GM08714 (cell line): ENCODE measurements around the gene TMEM117.
"Not testable (repeated sequence)": the region's sequence is repeated elsewhere in the genome, so short reads cannot be mapped to it uniquely, and the experiment has no call there.

Experiments
- H3K4me3 ChIP-seq: fragments of 200-500 bp; sonication (Bioruptor generic); 2 replicates; pipeline ENCODE4 v1.5.1; 2014; ENCODE audit warnings: mild to moderate bottlenecking, low read length, inconsistent platforms
- ZNF274 ChIP-seq: IDR thresholded peaks from 2 replicates; pipeline ENCODE4 v1.6.1; 2012; ENCODE audit warnings: mild to moderate bottlenecking, low read depth, low read length

TMEM117 gene

GRCh38 chr12:44155358-44155757 lies 319.5 kb downstream of the TMEM117 start:
- TF ChIP-seq ZNF274: no peak
- H3K4me3 ChIP-seq: no peak overlapping the region

- H3K4me3 ChIP-seq: no peak overlapping the region
- TF ChIP-seq ZNF274: no peak
Observed at GRCh38 chr12:44157359-44157758, 321.5 kb downstream of the TMEM117 start.

GRCh38 chr12:44158746-44159145 lies 322.9 kb downstream of the TMEM117 start:
- TF ChIP-seq ZNF274: no peak
- H3K4me3 ChIP-seq: no peak overlapping the region

DNA sequence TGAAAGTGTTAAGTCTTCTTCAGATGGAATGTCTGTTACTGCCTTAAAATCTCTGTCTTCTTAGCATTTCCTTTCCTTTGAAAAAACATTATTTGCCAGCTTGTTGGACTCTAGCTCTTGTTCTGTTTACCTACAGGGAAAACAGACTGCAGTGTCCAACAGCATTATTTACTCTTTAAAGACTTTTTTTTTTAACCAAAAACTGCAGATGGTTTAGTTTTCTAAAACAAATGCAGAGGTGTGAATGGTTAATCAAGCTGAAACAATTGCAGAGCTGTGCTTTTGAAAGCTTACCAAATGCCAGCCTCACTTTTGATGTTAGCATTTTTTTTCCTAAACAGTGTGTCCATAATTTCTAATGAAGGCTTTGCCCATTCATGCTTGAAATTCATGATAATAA lies 323.3 kb downstream of the TMEM117 start:
- TF ChIP-seq ZNF274: no peak
- H3K4me3 ChIP-seq: no peak overlapping the region

DNA sequence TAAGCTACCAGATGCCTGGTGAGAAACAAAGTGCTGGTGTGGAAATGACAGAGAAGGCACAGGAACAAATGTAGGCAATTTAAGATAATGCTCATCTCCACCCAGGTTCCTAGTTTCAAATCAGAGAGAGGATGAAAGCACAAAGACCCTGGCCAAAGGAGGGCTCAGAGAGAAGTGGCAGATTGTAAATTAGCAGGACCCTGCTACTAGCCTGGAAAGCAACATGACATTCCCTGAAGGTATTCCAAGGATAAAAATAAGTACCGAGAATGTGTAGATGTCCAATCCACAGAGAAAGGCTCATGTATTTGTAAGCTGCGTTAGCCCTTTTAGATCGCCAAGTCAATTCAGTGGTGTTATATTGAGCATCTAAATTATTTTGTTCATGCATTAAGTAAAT lies 324.0 kb downstream of the TMEM117 start:
- no peak for TF ChIP-seq ZNF274
- no peak overlapping the region for H3K4me3 ChIP-seq

DNA sequence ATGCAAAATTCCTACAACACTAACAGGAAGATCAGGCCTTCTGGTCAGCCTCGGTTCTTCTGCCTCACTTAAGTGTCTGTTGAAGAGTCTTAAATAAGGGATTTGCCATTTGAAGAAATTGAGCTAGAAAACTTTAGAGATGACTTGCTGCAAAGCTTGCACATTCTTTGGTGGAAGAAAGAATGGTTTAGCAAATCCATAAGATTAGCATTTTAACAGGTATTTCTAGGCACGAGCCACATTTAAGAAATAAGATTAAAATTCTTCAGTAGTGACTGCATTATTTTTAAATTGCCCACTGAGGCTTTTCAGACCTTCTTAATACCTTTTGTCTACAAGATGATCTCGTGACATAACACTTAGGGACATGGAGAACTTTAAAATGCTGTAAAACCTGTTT lies 327.1 kb downstream of the TMEM117 start:
- H3K4me3 ChIP-seq: no peak overlapping the region
- no peak for TF ChIP-seq ZNF274

GRCh38 chr12:44174053-44174452 lies 338.2 kb downstream of the TMEM117 start:
- H3K4me3 ChIP-seq: no peak overlapping the region
- no peak for TF ChIP-seq ZNF274

- H3K4me3 ChIP-seq: no peak overlapping the region
Observed at GRCh38 chr12:44184499-44185206, 348.8 kb downstream of the TMEM117 start.

DNA sequence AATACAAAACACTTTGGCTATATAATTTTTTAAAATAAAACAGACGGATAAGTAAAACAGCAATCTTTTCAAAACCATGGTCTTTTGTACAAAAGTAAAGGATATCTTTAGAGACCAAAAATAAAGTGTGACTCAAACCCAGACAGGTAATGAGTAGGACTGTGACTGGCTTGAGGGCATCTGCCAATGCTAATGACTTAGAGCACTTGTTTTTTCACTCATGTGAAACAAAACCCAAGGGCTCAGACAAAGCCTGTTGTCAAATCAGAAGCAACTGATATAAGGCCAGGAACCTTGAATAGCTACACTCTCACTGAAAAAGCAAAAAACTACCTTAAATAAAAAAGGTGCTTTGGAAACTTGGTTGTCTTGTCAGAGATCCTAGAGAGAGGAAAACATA lies 357.4 kb downstream of the TMEM117 start:
- no peak overlapping the region for H3K4me3 ChIP-seq
- TF ChIP-seq ZNF274: no peak

More at GRCh38 chr12:44184499-44185206, 348.8 kb downstream of the TMEM117 start:
- no peak for TF ChIP-seq ZNF274

DNA sequence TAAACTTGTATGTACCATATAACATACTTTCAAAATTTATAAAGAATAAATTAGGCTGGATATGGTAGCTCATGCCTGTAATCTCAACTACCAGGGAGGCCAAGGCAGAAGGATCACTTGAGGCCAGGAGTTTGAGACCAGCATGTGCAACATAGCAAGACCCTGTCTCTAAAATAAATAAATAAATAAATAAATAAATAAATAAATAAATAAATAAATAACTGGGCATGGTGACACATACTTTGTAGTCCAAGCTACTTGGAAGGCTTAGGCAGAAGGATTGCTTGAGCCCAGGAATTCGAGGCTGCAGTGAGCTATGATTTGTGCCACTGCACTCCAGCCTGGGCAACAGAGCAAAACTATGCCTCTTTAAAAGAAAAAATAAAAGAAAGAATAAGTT lies 359.8 kb downstream of the TMEM117 start:
- not testable (repeated sequence) for H3K4me3 ChIP-seq

DNA sequence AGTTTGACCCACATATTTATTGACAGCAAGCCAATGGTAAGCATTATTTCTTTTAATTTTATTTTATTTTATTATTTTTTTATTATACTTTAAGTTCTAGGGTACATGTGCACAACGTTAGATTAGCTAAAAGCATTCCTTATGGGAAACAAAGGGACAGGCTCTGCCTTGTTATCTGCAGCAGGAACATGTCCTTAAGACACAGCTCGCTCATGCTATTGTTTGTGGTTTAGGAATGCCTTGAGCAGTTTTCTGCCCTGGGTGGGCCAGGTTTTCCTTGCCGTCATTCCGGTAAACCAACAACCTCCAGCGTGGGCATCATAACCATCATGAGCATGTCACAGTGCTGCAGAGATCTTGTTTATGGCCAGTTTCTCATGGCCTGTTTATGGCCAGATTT lies 370.2 kb downstream of the TMEM117 start:
- no peak for TF ChIP-seq ZNF274
- H3K4me3 ChIP-seq: no peak overlapping the region

DNA sequence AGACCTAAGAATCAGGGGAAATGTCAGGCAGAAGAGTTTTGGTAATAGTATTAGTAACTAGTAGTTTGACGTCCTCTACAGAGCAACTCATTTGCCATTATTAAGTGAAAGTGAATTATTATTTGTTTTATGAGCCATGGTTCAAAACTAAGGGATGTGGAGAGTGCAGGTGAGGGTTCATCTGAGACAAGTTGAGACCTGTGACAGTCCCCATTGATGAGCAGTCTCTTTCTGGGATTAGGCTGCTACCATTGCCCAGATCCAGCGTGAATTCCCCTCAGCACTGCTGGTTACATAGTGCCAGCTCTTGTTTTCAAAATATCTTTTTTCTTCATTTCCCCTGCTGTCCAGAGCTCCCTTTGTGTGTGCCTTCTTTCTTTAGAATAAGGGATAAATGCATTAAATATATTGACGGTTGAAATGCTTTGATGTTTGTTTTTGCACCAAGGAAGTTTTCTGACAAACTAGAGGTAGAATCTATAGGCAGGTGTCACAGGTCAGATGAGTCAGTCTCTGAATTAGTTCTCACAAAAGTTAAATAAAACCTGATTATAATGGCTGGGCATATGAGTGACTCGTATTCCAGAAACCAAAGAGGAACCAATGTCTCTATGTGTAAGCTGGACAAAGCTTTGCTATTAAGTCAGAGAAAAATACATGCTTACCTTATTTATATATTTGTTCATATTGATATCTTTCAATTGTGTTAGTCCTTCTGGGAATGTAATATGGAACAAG lies 381.4 kb downstream of the TMEM117 start:
- H3K4me3 ChIP-seq: no peak overlapping the region
- no peak for TF ChIP-seq ZNF274

GRCh38 chr12:44223736-44224135 lies 387.9 kb downstream of the TMEM117 start:
- no peak for TF ChIP-seq ZNF274
- H3K4me3 ChIP-seq: no peak overlapping the region

DNA sequence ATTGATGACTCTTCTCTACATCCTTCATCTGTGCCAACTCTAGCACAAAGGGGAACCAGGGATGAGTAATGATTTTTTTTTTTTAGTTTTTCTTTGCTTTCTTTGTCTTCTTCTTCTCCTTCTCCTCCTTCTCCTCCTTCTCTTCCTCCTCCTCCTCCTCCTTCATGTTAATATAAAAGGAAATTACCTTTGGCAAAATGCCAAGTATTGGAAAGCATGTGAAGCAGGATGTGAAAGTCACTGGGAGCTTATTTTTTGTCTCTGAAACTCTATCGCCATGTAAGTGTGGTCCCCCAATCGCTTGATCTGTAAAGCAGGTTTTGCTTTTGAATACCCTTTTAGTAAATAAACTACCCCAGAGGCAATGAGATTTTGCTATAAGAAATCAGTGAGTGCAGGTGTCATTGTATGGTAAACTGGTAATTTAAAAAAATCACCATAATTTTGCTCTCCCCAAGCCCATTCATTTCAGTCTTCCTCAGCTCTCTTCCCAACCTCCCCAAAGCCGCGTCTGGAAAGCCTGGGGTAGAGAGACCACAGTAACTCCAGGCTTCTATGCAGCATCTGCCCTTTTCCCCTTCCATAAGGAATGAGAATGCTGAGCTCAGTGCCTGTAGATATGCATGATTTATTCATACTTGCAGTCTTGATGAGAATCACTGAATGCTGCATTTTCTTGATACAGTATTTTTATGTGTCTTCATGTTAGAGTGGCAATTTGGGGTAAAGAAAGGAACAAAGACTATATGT lies 388.7 kb downstream of the TMEM117 start:
- H3K4me3 ChIP-seq: no peak overlapping the region
- TF ChIP-seq ZNF274: no peak

GRCh38 chr12:44225149-44225510 lies 389.2 kb downstream of the TMEM117 start:
- no peak overlapping the region for H3K4me3 ChIP-seq
- no peak for TF ChIP-seq ZNF274
